Left lobe of liver (tissue), 2 donors: Measurements from ENCODE around the gene ACP4. TPM values are rescaled to one million over a fixed set of nuclear protein-coding genes. Genes with fewer than 3 reads are reported as not detected.
"Not testable (repeated sequence)": the region's sequence is repeated elsewhere in the genome, so short reads cannot be mapped to it uniquely, and the experiment has no call there.

Experiments used
- ATAC-seq: fragments of 200-7000 bp; cut with Tn5 transposase; one replicate; pipeline ENCODE4 v1.9.1; 2020; ENCODE audit warnings: mild to moderate bottlenecking, moderate library complexity
- DNase-seq: peaks from one replicate; pipeline ENCODE4 v3.0.0-alpha.2; 2020; ENCODE audit warnings: low spot score
- total RNA-seq: library from RNA; stranded (reverse); gene quantifications from one replicate; pipeline ENCODE4 v1.2.1, GENCODE V29; 2021
- donor health status: DM: no; HTN: no; CAD: no; lungs with moderate emphysema.
- donor health status: DM: no; HTN: yes; CAD: no.

Gene ACP4
- total RNA-seq, 1 donor from 2014 or later, result not detected

GRCh38 chr19:50796634-50797428, 6.6 kb downstream of the ACP4 start:
- no peak for ATAC-seq
- no peak for DNase-seq

DNA sequence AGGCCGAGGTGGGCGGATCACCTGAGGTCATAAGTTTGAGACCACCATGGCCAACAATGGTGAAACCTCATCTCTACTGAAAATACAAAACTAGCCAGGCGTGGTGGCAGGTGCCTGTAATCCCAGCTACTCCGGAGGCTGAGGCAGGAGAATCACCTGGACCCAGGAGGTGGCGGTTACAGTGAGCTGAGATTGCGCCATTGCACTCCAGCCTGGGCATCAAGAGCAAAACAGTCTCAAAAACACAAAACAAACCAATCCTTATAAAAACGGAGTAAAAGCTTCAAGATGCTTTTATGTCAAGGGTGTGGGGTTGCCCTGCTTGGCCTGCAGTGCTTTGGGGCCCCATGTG, 7.2 kb downstream of the ACP4 start:
- DNase-seq (no peak), ATAC-seq (no peak)

- ATAC-seq, result no peak
- DNase-seq, result no peak
Observed at GRCh38 chr19:50797781-50798658, 7.8 kb downstream of the ACP4 start.

DNA sequence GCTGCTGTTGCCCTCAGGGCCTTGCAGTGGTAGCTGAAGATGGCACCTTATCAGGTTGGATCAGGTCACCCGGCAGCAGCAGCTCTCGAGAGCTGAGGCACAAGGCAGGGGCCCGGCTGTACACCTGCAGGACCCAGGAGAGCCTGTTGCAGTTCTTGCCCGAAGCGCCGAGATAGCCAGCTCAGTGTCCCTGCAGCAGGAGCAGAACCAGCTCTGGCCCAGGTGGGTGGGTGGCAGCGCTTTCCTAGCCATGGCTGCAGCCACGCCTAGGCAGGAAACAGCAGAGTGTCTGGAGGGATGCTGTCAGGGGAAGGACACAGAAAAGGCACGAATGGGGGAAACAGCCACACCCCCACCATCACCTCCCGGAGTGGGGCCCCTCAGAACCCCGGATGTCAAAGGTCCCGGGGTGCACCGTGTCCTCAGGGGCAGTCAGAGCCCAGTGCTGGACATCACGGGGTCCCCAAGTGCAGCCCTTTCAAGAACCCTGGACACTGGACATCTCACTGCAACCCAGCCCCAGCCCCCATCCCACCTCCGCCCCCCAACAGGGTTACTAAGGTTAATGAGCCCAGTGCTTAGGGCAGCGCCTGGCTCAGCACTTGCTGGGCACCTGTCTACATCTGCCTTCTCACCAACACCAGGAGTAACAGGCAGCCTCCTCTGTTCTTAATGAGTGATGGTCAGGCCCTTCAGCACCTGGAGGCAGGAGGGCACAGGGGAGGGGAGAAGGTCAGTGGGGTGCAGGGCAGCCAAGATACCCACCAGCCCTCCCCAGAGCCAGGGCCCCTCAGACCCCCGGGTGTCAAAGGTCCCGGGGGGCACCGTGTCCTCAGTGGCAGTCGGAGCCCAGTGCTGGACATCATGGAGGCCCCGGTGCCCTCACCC, 8.7 kb downstream of the ACP4 start:
- no peak for ATAC-seq

GRCh38 chr19:50799547-50799851, 9.3 kb downstream of the ACP4 start:
- ATAC-seq (no peak), DNase-seq (no peak)

More for the DNA sequence above, 8.7 kb downstream of the ACP4 start:
- DNase-seq, result no peak

GRCh38 chr19:50801107-50801506, 10.9 kb downstream of the ACP4 start:
- DNase-seq, result no peak
- no peak for ATAC-seq

DNA sequence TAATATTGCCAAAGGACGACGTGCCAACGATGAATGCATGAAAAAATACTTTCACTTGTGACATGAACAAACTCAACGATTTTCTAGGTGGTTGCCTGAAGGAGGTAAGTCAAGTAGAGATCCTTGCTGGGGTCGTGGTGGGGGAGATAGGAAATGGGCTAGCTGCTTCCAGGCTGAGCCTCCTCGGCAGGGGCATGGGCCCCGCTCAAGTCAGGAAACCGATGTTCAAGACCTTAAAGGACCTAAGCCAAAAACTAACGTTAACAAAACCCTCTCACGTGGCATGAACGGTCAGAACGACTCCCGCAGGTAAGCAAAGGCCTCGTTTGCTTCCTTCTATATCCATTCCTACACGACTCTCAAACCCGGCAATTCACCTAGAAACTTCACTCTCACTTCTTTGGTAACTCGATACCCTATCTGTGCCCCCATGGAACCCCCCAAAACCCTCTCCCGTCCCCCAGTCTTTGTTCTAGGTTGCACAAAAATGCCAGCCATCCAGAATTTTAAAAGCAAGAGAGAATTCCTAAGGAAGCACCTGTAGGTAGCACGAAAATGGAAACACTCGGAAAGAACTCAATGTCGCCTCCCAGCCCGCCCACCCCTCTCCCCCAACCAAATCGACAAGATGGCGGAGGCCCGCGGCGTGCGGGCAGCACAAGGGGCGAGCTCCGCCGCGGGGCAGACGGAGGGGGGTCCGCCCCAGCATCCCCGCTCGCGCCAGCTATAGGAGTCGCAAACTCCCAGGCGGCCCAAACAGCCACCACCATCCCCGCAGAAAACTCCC, 13.6 kb downstream of the ACP4 start:
- ATAC-seq, result peak; percentile 2
- DNase-seq, result no peak

DNA sequence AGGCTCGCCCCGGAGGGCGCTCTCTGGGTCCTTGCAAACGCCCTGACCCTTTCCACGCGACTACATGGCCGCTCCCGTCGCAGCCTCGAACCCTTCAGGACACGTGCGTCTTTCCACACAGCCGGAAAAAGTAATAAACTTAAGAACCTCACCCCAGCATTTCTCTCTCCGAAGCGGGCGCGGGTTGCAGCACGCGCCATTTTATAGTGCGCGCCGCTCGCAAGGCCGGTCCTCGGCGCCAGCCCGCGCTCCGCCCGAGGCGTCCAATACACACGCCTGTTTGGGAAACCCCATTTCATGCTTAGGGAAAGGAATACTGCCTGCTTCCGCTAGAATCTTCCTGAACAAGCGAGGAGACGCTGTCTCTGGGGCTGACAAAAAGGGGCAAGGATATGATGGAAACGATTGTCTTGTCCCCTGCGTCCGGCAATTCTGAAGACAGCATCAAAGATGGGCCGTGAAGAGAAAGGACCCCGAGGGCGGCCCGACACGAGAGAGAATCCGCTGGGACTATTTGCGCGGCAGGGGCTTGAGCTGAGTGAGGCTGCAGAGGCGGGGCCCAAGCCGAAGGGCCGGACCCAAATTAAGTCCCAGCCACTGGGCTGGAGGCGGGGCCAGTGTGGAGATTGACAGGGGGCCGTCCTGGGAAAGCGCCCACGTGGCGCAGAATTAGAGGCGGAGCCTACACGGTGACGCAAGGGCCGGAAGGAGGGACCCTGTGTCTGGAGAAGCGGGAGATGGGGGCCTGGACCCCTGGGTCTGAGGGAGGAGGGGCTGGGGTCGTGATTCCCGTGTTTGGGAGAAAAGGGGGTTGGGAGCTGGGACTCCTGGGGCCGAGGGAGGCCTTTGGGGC, 14.4 kb downstream of the ACP4 start:
- DNase-seq (peak; percentile 99), ATAC-seq (peak; percentile 98)

- ATAC-seq (no peak), DNase-seq (no peak)
Observed at GRCh38 chr19:50808856-50809255, 18.6 kb downstream of the ACP4 start.

DNA sequence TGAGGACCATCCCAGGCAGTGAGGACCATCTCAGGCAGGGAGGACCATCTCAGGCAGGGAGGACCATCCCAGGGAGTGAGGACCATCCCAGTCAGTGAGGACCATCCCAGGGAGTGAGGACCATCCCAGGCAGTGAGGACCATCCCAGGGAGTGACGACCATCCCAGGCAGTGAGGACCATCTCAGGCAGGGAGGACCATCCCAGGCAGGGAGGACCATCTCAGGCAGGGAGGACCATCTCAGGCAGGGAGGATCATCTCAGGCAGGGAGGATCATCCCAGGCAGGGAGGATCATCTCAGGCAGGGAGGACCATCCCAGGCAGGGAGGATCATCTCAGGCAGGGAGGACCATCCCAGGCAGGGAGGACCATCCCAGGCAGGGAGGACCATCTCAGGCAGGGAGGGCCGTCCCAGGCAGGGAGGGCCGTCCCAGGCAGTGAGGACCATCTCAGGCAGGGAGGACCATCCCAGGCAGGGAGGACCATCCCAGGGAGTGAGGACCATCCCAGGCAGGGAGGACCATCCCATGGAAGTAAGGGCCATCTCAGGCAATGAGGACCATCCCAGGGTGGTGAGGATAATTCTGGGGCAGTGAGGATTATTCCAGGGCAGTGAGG, 21.5 kb downstream of the ACP4 start:
- not testable (repeated sequence) for DNase-seq, ATAC-seq

- no peak for ATAC-seq
- DNase-seq, result no peak
Observed at GRCh38 chr19:50812474-50812873, 22.3 kb downstream of the ACP4 start.

- DNase-seq (no peak), ATAC-seq (no peak)
Observed at GRCh38 chr19:50814883-50815282, 24.7 kb downstream of the ACP4 start.

- DNase-seq, result no peak
- no peak for ATAC-seq
Observed at GRCh38 chr19:50815439-50815838, 25.2 kb downstream of the ACP4 start.

GRCh38 chr19:50817941-50818858, 28.0 kb downstream of the ACP4 start:
- peak; percentile 37 for ATAC-seq
- no peak for DNase-seq

- ATAC-seq, result no peak
Observed at GRCh38 chr19:50818859-50819472, 28.8 kb downstream of the ACP4 start.

GRCh38 chr19:50819636-50820035, 29.4 kb downstream of the ACP4 start:
- DNase-seq, result no peak
- no peak for ATAC-seq

More at GRCh38 chr19:50818859-50819472, 28.8 kb downstream of the ACP4 start:
- no peak for DNase-seq

DNA sequence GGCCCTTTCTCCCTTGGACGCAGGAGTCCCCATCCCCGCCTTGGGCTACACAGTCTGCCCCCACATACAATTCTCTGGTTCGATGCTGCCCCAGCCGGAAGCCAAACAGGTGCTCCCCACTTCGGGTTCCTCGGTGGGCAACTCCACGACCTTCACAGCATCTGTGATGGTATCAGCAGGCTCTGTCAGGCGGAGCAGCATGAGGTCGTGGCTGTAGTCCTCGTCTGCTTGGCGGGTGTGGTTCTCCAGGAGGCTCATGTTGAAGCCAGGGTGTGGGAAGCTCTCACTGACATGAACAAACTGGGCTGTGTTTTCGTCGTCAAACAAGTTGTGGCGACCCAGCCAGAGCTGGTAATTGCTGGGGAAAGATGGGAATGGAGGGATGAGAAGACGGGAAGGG, 29.9 kb downstream of the ACP4 start:
- ATAC-seq (no peak), DNase-seq (no peak)
